Testis (tissue), 2 donors: ENCODE results near the gene ST3GAL2.

ENCODE experiments used
- POLR2A ChIP-seq: fragments of 450-650 bp; IDR thresholded peaks from one replicate; pipeline ENCODE4 v1.6.1; 2017; ENCODE audit warnings: antibody characterized with exemption, mild to moderate bottlenecking, moderate library complexity
- TF ChIP-seq, protein P1 (sequence below), 3 experiments: fragments of 450-650 bp in 2 of 3; fragments of 200-600 bp in 1 of 3; sonication (generic) in 1 of 3; IDR thresholded peaks; one replicate each; pipeline ENCODE4 v1.5.1; 2016 to 2019; ENCODE audit warnings: antibody characterized with exemption in 3 of 3, mild to moderate bottlenecking in 2 of 3, moderate library complexity in 1 of 3

DNA sequence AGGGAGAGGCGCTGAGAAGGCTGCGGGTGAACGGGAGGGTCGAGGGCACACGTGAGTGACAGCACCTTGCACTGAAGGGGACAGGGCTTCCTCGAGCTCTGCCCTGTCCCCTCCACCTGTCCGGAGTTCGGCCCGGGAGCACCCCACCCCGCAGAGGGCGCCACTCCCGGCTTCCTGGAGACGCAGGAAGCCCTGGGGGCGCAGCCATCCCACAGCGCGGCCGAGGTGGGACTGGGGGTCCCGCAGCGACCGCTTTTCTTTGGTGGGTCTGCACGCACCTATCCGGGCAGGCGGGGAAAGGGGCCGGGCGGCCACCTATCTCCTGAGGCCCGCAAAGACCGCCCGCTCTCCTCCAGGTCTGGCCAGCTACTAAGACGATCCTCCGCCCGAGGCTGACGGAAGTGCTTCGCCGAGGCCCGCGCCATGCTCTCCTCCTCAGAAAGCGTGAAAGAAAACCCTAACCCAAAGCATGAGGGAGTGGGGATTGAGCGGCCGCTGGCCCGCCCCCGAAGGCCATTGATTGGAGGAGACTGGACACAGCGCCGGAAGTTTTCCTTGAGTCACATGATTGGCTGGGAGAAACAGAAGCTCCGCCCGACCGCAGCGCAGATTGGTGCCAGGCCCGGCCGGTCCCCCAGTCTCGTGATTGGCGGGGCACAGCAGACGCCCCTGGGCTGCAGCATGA lies 57.8 kb downstream of the ST3GAL2 start:
- TF ChIP-seq, protein P1, sequence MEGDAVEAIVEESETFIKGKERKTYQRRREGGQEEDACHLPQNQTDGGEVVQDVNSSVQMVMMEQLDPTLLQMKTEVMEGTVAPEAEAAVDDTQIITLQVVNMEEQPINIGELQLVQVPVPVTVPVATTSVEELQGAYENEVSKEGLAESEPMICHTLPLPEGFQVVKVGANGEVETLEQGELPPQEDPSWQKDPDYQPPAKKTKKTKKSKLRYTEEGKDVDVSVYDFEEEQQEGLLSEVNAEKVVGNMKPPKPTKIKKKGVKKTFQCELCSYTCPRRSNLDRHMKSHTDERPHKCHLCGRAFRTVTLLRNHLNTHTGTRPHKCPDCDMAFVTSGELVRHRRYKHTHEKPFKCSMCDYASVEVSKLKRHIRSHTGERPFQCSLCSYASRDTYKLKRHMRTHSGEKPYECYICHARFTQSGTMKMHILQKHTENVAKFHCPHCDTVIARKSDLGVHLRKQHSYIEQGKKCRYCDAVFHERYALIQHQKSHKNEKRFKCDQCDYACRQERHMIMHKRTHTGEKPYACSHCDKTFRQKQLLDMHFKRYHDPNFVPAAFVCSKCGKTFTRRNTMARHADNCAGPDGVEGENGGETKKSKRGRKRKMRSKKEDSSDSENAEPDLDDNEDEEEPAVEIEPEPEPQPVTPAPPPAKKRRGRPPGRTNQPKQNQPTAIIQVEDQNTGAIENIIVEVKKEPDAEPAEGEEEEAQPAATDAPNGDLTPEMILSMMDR (IDR thresholded peaks at IDR 0.05): no peak
- TF ChIP-seq POLR2A: no peak
